AG09309 (cell line): ENCODE measurements around the gene PRKAG2.

Source experiments
- DNase-seq: peaks from one replicate; pipeline ENCODE4 v3.0.0-alpha.2; 2010; ENCODE audit warnings: low read depth
- H3K4me3 ChIP-seq: 2 replicates; pipeline ENCODE4 v1.5.1; 2011; ENCODE audit warnings: mild to moderate bottlenecking, low read depth, low read length, moderate library complexity; ENCODE audit not compliant: control insufficient read depth
- CTCF ChIP-seq: IDR thresholded peaks from 2 replicates; pipeline ENCODE4 v1.5.1; 2011; ENCODE audit warnings: mild to moderate bottlenecking, low read depth, low read length, inconsistent platforms; ENCODE audit not compliant: insufficient read depth, control insufficient read depth; ENCODE audit errors: missing control alignments

The PRKAG2 gene

GRCh38 chr7:151824373-151824933 lies 52.5 kb downstream of the PRKAG2 start:
- H3K4me3 ChIP-seq, result no peak overlapping the region
- DNase-seq, result no peak
- no peak for TF ChIP-seq CTCF

- no peak for TF ChIP-seq CTCF
- DNase-seq, result no peak
- no peak overlapping the region for H3K4me3 ChIP-seq
These were observed 53.1 kb downstream of the PRKAG2 start for GRCh38 chr7:151823566-151824372.

- no peak for TF ChIP-seq CTCF
- no peak overlapping the region for H3K4me3 ChIP-seq
- DNase-seq, result no peak
These were observed 54.3 kb downstream of the PRKAG2 start for GRCh38 chr7:151822541-151823181.

GRCh38 chr7:151821806-151822540 lies 54.9 kb downstream of the PRKAG2 start:
- no peak overlapping the region for H3K4me3 ChIP-seq
- no peak for TF ChIP-seq CTCF
- no peak for DNase-seq

GRCh38 chr7:151821226-151821625 lies 55.7 kb downstream of the PRKAG2 start:
- no peak for DNase-seq

More at GRCh38 chr7:151821226-151821625, 55.7 kb downstream of the PRKAG2 start:
- no peak overlapping the region for H3K4me3 ChIP-seq
- TF ChIP-seq CTCF, result no peak
